Ishikawa (cell line): Measurements from ENCODE around the gene MYH7B.

Experiments used
- CEBPB ChIP-seq: IDR thresholded peaks from 2 replicates; pipeline ENCODE4 v1.6.1; 2012
- CREB1 ChIP-seq: IDR thresholded peaks from 2 replicates; pipeline ENCODE4 v1.6.1; 2012; ENCODE audit warnings: low read depth
- EGR1 ChIP-seq: IDR thresholded peaks from 2 replicates; pipeline ENCODE4 v1.6.1; 2012
- EP300 ChIP-seq: IDR thresholded peaks from 2 replicates; pipeline ENCODE4 v1.6.1; 2012; ENCODE audit warnings: borderline replicate concordance
- FOXM1 ChIP-seq: IDR thresholded peaks from 2 replicates; pipeline ENCODE4 v1.6.1; 2012; ENCODE audit warnings: low read depth, borderline replicate concordance
- MAX ChIP-seq: IDR thresholded peaks from 2 replicates; pipeline ENCODE4 v1.6.1; 2012
- NFIC ChIP-seq: IDR thresholded peaks from 2 replicates; pipeline ENCODE4 v1.6.1; 2012
- RAD21 ChIP-seq: IDR thresholded peaks from 2 replicates; pipeline ENCODE4 v1.6.1; 2012; ENCODE audit warnings: low read depth
- REST ChIP-seq: IDR thresholded peaks from 2 replicates; pipeline ENCODE4 v1.6.1; 2012; ENCODE audit warnings: low read depth, mild to moderate bottlenecking
- TAF1 ChIP-seq: IDR thresholded peaks from 2 replicates; pipeline ENCODE4 v1.6.1; 2012; ENCODE audit warnings: low read depth, mild to moderate bottlenecking
- TCF12 ChIP-seq: IDR thresholded peaks from 2 replicates; pipeline ENCODE4 v1.6.1; 2012; ENCODE audit warnings: low read depth
- TEAD4 ChIP-seq: IDR thresholded peaks from 2 replicates; pipeline ENCODE4 v1.6.1; 2012
- USF1 ChIP-seq: IDR thresholded peaks from 2 replicates; pipeline ENCODE4 v1.6.1; 2012
- YY1 ChIP-seq: IDR thresholded peaks from 2 replicates; pipeline ENCODE4 v1.6.1; 2012; ENCODE audit warnings: low read depth
- ZBTB7A ChIP-seq: IDR thresholded peaks from 2 replicates; pipeline ENCODE4 v1.6.1; 2012; ENCODE audit warnings: low read depth

MYH7B gene

GRCh38 chr20:34915749-34916455 is 39.8 kb upstream of the MYH7B start:
- TF ChIP-seq YY1, result no peak
- TF ChIP-seq CEBPB, result no peak
- no peak for TF ChIP-seq NFIC
- TF ChIP-seq TEAD4, result no peak
- TF ChIP-seq EP300, result no peak
- no peak for TF ChIP-seq FOXM1
- no peak for TF ChIP-seq USF1
- no peak for TF ChIP-seq TAF1
- TF ChIP-seq ZBTB7A, result no peak
- TF ChIP-seq REST, result no peak
- no peak for TF ChIP-seq MAX
- TF ChIP-seq CREB1, result no peak
- no peak for TF ChIP-seq TCF12

GRCh38 chr20:34916774-34917354 is 38.8 kb upstream of the MYH7B start:
- TF ChIP-seq ZBTB7A (no peak), YY1 (no peak)

- TF ChIP-seq CREB1 (no peak), CEBPB (no peak), EP300 (no peak), TAF1 (no peak), USF1 (no peak)
These were observed 35.6 kb upstream of the MYH7B start for GRCh38 chr20:34920055-34920454.

- TF ChIP-seq USF1, result no peak
- TF ChIP-seq MAX, result no peak
- no peak for TF ChIP-seq TEAD4
- TF ChIP-seq RAD21, result no peak
These were observed 34.2 kb upstream of the MYH7B start for GRCh38 chr20:34921436-34921835.

- TF ChIP-seq CEBPB, result peak; percentile 97
- peak; percentile 78 for TF ChIP-seq NFIC
- TF ChIP-seq EGR1, result no peak
- no peak for TF ChIP-seq MAX
- TF ChIP-seq TEAD4, result peak; percentile 92
These were observed 32.9 kb upstream of the MYH7B start for GRCh38 chr20:34922654-34923381.

GRCh38 chr20:34923414-34923813 is 32.3 kb upstream of the MYH7B start:
- TF ChIP-seq TCF12 (no peak), EGR1 (no peak), REST (no peak), YY1 (no peak), TEAD4 (no peak), EP300 (no peak), NFIC (no peak), MAX (no peak), RAD21 (no peak), FOXM1 (no peak), USF1 (no peak)
